Activated naive CD4-positive, alpha-beta T cell treated with Interleukin-2 at 50 U/mL for 16 hours (primary cell): ENCODE results near the gene DCN.

Experiments used
- DNase-seq: peaks from one replicate; pipeline ENCODE4 v3.0.0-alpha.2; 2020

Gene DCN

DNA sequence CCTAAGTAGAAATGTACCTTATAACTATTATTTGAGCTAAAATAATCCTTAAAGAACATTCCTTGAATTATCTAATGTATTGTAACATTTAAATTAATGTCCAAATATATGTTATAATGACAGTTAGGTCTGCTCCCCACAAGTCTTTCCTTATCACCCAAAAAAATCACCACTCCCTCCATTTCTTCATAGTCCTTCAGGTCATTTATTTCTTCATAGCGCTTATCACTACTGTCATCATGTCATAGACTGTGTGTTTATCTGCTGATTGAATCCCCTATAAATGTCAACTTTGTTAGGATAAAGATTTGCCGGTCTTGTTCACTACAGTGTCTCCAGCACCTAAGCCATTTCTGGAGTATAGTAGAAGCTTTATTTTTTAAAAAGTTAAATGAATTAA is 83.3 kb downstream of the DCN start:
- DNase-seq: no peak

- DNase-seq: no peak
These were observed 83.7 kb downstream of the DCN start for GRCh38 chr12:91098941-91099340.

GRCh38 chr12:91098461-91098860 is 84.2 kb downstream of the DCN start:
- DNase-seq: no peak

DNA sequence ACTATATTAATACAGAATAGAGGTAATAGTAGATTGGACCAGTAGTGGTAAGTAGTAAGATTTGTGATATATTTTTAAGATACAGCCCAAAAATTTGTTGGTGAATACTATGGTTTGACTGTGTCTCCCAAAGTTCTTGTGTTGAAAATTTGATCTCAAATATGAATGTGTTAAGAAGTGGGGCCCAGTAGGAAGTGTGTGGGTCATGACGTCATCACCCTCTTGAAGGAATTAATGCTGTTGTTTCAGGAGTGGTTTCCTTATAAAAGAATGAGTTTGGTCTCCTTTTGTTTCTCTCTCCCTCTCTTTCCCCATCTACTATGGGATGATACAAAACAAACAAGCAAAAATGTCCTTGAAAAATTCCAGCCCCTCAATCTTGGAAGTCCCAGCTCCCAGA is 87.7 kb downstream of the DCN start:
- DNase-seq: no peak

DNA sequence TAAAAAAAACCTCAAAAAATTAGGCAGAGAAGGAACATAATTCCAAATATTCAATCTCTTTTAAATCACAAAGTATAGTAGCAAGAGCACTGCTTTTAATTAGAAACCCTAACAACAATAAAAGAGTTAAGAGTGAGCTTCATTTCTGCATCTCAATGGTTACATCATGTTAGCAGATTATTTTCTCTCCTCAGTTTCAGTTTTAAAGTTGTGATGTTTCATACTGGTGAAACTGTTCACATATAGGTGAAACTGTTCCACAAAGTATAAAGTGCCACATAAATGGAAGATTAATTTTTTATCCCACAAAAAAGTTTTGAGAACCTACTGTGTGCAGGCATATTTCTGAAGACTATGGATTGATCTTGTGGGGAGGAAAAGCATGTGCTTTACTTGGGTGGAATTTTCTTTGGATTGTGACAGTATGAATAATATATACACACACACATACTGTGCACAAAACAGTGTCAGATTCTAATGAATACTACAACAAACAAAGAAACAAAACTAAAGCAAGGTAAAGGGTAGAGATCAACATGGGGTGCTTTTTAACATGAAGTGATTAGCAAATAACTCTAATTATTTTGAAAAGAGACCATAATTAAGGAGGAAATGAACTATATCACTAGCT is 88.5 kb downstream of the DCN start:
- DNase-seq: no peak

DNA sequence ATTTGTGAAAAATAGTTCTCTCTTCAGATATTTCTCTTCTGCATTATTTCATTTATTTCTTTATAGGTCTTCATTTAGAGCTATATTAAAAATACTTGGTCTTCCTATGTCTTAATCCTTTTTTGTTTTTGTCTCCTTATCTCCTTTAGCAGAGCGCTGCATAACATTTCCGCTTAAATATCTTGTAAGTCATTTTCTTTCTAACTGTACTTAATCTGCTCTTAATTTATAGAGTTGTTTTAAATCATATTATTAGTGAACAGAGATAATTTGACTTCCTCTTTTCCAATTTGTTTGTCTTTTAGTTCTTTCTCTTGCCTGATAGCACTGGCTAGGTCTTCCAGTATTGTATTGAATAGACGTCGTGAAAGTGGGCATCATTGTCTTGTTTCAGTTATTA is 89.3 kb downstream of the DCN start:
- DNase-seq: no peak

DNA sequence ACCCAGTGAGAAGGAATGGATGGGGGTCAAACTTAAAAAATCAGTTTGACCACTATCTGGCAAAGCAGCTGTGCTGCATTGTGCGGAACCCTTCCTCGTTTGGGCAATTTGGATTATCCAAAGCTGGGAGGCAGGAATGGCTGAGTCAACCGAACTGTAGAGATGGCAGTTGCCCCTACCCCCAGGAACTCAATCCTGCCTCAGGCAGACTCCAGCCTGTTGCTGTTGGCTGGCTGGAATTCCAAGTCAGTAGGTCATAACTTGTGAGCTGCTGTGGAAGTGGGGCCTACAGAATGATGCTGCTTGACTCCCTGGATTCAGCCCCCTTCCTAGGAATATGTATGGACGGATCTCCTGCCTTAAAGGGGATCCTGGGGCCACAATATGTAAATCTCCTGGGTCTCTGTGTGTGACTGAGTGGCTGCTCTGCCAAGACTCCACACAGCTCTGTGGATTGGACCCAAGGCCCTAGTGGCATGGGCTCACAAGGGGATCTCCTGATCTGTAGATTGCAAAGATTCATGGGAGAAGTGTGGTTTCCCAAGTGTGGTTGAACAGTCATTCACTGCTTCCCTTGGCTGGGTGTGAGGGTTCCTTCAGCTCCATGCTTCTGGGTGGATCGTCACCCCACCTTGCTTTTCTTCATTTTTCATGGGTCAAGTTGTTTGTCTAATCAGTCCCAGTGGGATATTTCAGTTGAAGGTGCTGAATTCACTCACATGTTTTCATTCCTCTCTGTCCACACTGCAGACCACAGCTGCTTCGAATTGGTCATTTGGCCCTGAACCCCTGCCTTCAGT is 90.5 kb downstream of the DCN start:
- no peak for DNase-seq
